Neural cell (in vitro differentiated cells): ENCODE data around the gene NFAT5. TPM values are rescaled to one million over a fixed set of nuclear protein-coding genes. Genes with fewer than 3 reads are reported as not detected.

Experiments
- H2AFZ ChIP-seq: fragments of 200-600, 300-800 bp; sonication (generic), shearing (Covaris generic); 2 replicates; pipeline ENCODE4 v1.6.0; 2014; ENCODE audit warnings: low read depth, mild to moderate bottlenecking, antibody characterized with exemption, low read length, moderate library complexity
- H3F3A ChIP-seq: fragments of 200-600 bp; shearing (Covaris generic); 2 replicates; pipeline ENCODE4 v1.6.1; 2016; ENCODE audit warnings: mild to moderate bottlenecking, moderate library complexity, mixed read lengths, antibody characterized with exemption, low read length; ENCODE audit not compliant: insufficient read depth, poor library complexity, severe bottlenecking
- H3K27ac ChIP-seq: fragments of 200-600, 300-800 bp; sonication (generic), shearing (Covaris generic); 2 replicates; pipeline ENCODE4 v1.5.1; 2014; ENCODE audit warnings: mild to moderate bottlenecking, low read length, moderate library complexity
- H3K27me3 ChIP-seq: fragments of 300-800, 200-600 bp; sonication (generic), shearing (Covaris generic); 2 replicates; pipeline ENCODE4 v1.6.0; 2014; ENCODE audit warnings: mild to moderate bottlenecking, low read depth, low read length, moderate library complexity; ENCODE audit not compliant: insufficient read depth
- H3K36me3 ChIP-seq: fragments of 300-800, 200-600 bp; sonication (generic), shearing (Covaris generic); 2 replicates; pipeline ENCODE4 v1.5.1; 2014; ENCODE audit warnings: mild to moderate bottlenecking, antibody characterized with exemption, low read length, moderate library complexity; ENCODE audit not compliant: insufficient read depth
- H3K4me2 ChIP-seq: fragments of 300-800, 200-600 bp; sonication (generic), shearing (Covaris generic); 2 replicates; pipeline ENCODE4 v1.6.0; 2014; ENCODE audit warnings: mild to moderate bottlenecking, low read length
- H3K4me3 ChIP-seq: fragments of 300-800, 200-600 bp; sonication (generic), shearing (Covaris generic); 2 replicates; pipeline ENCODE4 v1.5.1; 2014; ENCODE audit warnings: mild to moderate bottlenecking, low read length, moderate library complexity
- H3K79me2 ChIP-seq: fragments of 200-600 bp; shearing (Covaris generic); replicated peaks from 2 replicates; pipeline ENCODE4 v1.6.0; 2014; ENCODE audit warnings: mild to moderate bottlenecking, low read length, moderate library complexity; ENCODE audit not compliant: insufficient read depth
- H3K9ac ChIP-seq: fragments of 300-800, 200-600 bp; sonication (generic), shearing (Covaris generic); 2 replicates; pipeline ENCODE4 v1.6.1; 2016; ENCODE audit warnings: mild to moderate bottlenecking, low read length, mixed read lengths
- H3K9me2 ChIP-seq: fragments of 200-600 bp; shearing (Covaris generic); 2 replicates; pipeline ENCODE4 v1.6.1; 2016; ENCODE audit warnings: mild to moderate bottlenecking, low read length, mixed read lengths; ENCODE audit not compliant: insufficient read depth
- H3K9me3 ChIP-seq: fragments of 200-600, 300-800 bp; sonication (generic), shearing (Covaris generic); 2 replicates; pipeline ENCODE4 v1.6.1; 2016; ENCODE audit warnings: mild to moderate bottlenecking, mixed run types, low read length, moderate library complexity, mixed read lengths
- H4K20me1 ChIP-seq: fragments of 200-600 bp; shearing (Covaris generic); 2 replicates; pipeline ENCODE4 v1.6.1; 2016; ENCODE audit warnings: mild to moderate bottlenecking, mixed run types; ENCODE audit not compliant: insufficient read depth
- EP300 ChIP-seq: fragments of 450-650 bp; conservative IDR thresholded peaks from 2 replicates; pipeline ENCODE4 v1.6.1; 2014; ENCODE audit warnings: antibody characterized with exemption, mild to moderate bottlenecking, moderate library complexity; ENCODE audit not compliant: poor library complexity, severe bottlenecking
- EZH2 ChIP-seq: fragments of 200-600, 300-800 bp; shearing (Covaris generic), sonication (generic); IDR thresholded peaks from 2 replicates; pipeline ENCODE4 v1.6.1; 2014; ENCODE audit warnings: antibody characterized with exemption, low read length, borderline replicate concordance, mild to moderate bottlenecking; ENCODE audit not compliant: insufficient read depth, poor library complexity, severe bottlenecking
- MXI1 ChIP-seq: fragments of 450-650 bp; conservative IDR thresholded peaks from 2 replicates; pipeline ENCODE4 v1.6.1; 2014; ENCODE audit warnings: antibody characterized with exemption, mild to moderate bottlenecking; ENCODE audit not compliant: poor library complexity, severe bottlenecking
- POLR2AphosphoS5 ChIP-seq: IDR thresholded peaks from 2 replicates; pipeline ENCODE4 v1.6.1; 2012
- RAD21 ChIP-seq: fragments of 450-650 bp; conservative IDR thresholded peaks from 2 replicates; pipeline ENCODE4 v1.6.1; 2014; ENCODE audit warnings: antibody characterized with exemption, mild to moderate bottlenecking, moderate library complexity
- REST ChIP-seq: IDR thresholded peaks from 2 replicates; pipeline ENCODE4 v1.6.1; 2012; ENCODE audit warnings: borderline replicate concordance
- SMC3 ChIP-seq: fragments of 450-650 bp; conservative IDR thresholded peaks from 2 replicates; pipeline ENCODE4 v1.6.1; 2014; ENCODE audit warnings: antibody characterized with exemption, mild to moderate bottlenecking, moderate library complexity; ENCODE audit not compliant: poor library complexity
- TAF1 ChIP-seq: IDR thresholded peaks from 2 replicates; pipeline ENCODE4 v1.6.1; 2012; ENCODE audit warnings: low read depth
- polyA plus RNA-seq: library from polyadenylated mRNA; depleted of rRNA; stranded (reverse); fragments of >200 nt; gene quantifications from 2 replicates; pipeline ENCODE4 v1.2.3, GENCODE V29; 2014
- TF ChIP-seq, protein P1 (sequence below): fragments of 450-650 bp; IDR thresholded peaks from 2 replicates; pipeline ENCODE4 v1.5.1; 2014; ENCODE audit warnings: antibody characterized with exemption, mild to moderate bottlenecking, moderate library complexity; ENCODE audit not compliant: poor library complexity, severe bottlenecking

The NFAT5 gene
- polyA plus RNA-seq, 1 donor from 2014 or later = 9.2 TPM

GRCh38 chr16:69660166-69660565 is 94.4 kb downstream of the NFAT5 start:
- H3K79me2 ChIP-seq = no peaks in the 10 kb centered on the region
- H3K4me2 ChIP-seq = no peak overlapping the region
- no peak overlapping the region for H3K4me3 ChIP-seq
- no peaks in the 10 kb centered on the region for H4K20me1 ChIP-seq
- TF ChIP-seq POLR2AphosphoS5 (no peak), SMC3 (no peak), MXI1 (no peak), TAF1 (no peak), EP300 (no peak), RAD21 (no peak), REST (no peak), EZH2 (no peak)
- TF ChIP-seq, protein P1, sequence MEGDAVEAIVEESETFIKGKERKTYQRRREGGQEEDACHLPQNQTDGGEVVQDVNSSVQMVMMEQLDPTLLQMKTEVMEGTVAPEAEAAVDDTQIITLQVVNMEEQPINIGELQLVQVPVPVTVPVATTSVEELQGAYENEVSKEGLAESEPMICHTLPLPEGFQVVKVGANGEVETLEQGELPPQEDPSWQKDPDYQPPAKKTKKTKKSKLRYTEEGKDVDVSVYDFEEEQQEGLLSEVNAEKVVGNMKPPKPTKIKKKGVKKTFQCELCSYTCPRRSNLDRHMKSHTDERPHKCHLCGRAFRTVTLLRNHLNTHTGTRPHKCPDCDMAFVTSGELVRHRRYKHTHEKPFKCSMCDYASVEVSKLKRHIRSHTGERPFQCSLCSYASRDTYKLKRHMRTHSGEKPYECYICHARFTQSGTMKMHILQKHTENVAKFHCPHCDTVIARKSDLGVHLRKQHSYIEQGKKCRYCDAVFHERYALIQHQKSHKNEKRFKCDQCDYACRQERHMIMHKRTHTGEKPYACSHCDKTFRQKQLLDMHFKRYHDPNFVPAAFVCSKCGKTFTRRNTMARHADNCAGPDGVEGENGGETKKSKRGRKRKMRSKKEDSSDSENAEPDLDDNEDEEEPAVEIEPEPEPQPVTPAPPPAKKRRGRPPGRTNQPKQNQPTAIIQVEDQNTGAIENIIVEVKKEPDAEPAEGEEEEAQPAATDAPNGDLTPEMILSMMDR = no peak
- no peaks in the 10 kb centered on the region for H3K36me3 ChIP-seq
- no peak overlapping the region for H3K9ac ChIP-seq
- no peaks in the 10 kb centered on the region for H3F3A ChIP-seq
- no peaks in the 10 kb centered on the region for H3K27me3 ChIP-seq
- H3K27ac ChIP-seq = no peak overlapping the region
- H2AFZ ChIP-seq = no peak overlapping the region
- H3K9me3 ChIP-seq = no peaks in the 10 kb centered on the region
- no peaks in the 10 kb centered on the region for H3K9me2 ChIP-seq

DNA sequence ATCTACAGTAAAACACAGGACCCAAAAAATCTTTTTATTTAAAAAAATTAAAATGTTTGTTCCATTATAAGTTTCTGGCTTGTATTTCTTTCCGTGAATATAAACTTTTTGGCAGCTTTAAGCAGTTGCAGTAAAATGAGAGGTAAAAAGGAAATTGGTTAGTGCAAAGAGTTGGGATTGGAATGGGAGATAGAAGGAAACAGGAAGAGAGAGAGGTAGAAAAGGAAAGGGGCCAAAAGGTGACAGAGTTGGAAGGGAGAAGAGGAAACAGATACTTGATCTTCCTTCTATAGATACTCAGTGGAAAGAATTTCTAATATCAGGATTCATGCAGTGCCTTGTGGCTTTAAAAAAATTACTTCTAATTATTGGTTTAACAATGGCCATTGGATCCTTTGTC is 97.1 kb downstream of the NFAT5 start:
- Histone ChIP-seq H3K9ac (no peak overlapping the region), H3K36me3 (no peaks in the 10 kb centered on the region), H3K27ac (no peak overlapping the region), H3K79me2 (no peaks in the 10 kb centered on the region), H4K20me1 (no peaks in the 10 kb centered on the region), H3K4me3 (no peak overlapping the region), H3K4me2 (no peak overlapping the region), H3F3A (no peaks in the 10 kb centered on the region), H3K9me3 (no peaks in the 10 kb centered on the region), H2AFZ (no peak overlapping the region), H3K9me2 (no peaks in the 10 kb centered on the region), H3K27me3 (no peaks in the 10 kb centered on the region)
- TF ChIP-seq EZH2 (no peak), TAF1 (no peak), EP300 (no peak), REST (no peak)
- TF ChIP-seq, protein P1 = no peak
